Kidney epithelial cell (primary cell): ENCODE data around the gene HUWE1. TPM values are rescaled to one million over a fixed set of nuclear protein-coding genes. Genes with fewer than 3 reads are reported as not detected.

Experiments
- DNase-seq: peaks from one replicate; pipeline ENCODE4 v3.0.0-alpha.2; 2010; ENCODE audit warnings: low read depth
- H3K27me3 ChIP-seq: 2 replicates; pipeline ENCODE4 v1.6.0; 2011; ENCODE audit warnings: low read length; ENCODE audit not compliant: control insufficient read depth, insufficient read depth
- H3K36me3 ChIP-seq: 2 replicates; pipeline ENCODE4 v1.5.1; 2011; ENCODE audit warnings: low read length; ENCODE audit not compliant: control insufficient read depth, insufficient read depth
- H3K4me3 ChIP-seq: 2 replicates; pipeline ENCODE4 v1.5.1; 2011; ENCODE audit warnings: low read depth, mild to moderate bottlenecking, control low read depth, low read length
- total RNA-seq: library from RNA; depleted of rRNA; stranded (reverse); fragments of >200 nt; gene quantifications from 2 replicates; pipeline ENCODE4 v1.2.3, GENCODE V29; 2015
- TF ChIP-seq, protein P1 (sequence below): IDR thresholded peaks from 2 replicates; pipeline ENCODE4 v1.5.1; 2011; ENCODE audit warnings: mild to moderate bottlenecking, moderate library complexity, low read length, control low read depth, inconsistent platforms; ENCODE audit not compliant: insufficient read depth, poor library complexity, severe bottlenecking

HUWE1 gene
- total RNA-seq, 1 donor from 2014 or later: 121 TPM

DNA sequence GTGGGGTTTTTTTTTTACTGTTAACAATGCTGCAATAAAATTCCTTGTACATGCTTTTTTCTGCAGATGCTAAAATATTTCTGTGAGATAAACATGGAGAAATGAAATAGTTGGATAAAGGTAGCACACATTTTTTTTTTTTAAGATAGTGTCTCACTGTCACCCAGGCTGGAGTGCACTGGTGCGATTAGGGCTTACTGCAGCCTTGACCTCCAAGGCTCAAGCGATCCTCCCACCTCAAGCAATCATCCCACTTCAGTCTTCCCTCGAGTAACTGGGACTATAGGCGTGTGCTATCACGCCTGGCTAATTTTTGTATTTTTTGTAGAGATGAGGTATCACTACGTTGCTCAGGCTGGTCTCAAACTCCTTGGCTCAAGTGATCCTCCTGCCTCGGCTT is 1.8 kb upstream of the HUWE1 start:
- no peaks in the 10 kb centered on the region for H3K36me3 ChIP-seq
- TF ChIP-seq, protein P1, sequence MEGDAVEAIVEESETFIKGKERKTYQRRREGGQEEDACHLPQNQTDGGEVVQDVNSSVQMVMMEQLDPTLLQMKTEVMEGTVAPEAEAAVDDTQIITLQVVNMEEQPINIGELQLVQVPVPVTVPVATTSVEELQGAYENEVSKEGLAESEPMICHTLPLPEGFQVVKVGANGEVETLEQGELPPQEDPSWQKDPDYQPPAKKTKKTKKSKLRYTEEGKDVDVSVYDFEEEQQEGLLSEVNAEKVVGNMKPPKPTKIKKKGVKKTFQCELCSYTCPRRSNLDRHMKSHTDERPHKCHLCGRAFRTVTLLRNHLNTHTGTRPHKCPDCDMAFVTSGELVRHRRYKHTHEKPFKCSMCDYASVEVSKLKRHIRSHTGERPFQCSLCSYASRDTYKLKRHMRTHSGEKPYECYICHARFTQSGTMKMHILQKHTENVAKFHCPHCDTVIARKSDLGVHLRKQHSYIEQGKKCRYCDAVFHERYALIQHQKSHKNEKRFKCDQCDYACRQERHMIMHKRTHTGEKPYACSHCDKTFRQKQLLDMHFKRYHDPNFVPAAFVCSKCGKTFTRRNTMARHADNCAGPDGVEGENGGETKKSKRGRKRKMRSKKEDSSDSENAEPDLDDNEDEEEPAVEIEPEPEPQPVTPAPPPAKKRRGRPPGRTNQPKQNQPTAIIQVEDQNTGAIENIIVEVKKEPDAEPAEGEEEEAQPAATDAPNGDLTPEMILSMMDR: no peak
- H3K4me3 ChIP-seq: no peak overlapping the region
- H3K27me3 ChIP-seq: no peaks in the 10 kb centered on the region
- no peak for DNase-seq

DNA sequence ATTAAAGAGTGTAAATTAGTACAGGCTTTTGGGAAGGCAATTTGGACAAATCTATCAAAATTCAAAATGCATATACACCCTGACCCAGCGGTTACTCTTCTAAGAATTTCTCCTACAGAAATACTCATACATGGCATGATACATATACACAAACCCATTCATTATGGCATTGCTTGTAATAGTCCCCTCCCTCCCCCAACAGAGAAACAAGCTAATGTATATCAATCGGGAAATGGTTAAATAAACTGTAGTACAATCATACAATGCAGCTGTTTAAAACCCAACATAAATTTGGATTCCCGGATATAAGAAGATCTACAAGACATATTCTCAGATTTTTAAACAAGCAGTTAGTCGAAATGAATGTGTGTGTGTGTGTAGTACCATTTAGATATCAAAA is 808 bp downstream of the HUWE1 start:
- TF ChIP-seq, protein P1: no peak
- peak overlapping the region; percentile 67 for H3K4me3 ChIP-seq
- H3K27me3 ChIP-seq: no peaks in the 10 kb centered on the region
- DNase-seq: no peak
- H3K36me3 ChIP-seq: no peaks in the 10 kb centered on the region

DNA sequence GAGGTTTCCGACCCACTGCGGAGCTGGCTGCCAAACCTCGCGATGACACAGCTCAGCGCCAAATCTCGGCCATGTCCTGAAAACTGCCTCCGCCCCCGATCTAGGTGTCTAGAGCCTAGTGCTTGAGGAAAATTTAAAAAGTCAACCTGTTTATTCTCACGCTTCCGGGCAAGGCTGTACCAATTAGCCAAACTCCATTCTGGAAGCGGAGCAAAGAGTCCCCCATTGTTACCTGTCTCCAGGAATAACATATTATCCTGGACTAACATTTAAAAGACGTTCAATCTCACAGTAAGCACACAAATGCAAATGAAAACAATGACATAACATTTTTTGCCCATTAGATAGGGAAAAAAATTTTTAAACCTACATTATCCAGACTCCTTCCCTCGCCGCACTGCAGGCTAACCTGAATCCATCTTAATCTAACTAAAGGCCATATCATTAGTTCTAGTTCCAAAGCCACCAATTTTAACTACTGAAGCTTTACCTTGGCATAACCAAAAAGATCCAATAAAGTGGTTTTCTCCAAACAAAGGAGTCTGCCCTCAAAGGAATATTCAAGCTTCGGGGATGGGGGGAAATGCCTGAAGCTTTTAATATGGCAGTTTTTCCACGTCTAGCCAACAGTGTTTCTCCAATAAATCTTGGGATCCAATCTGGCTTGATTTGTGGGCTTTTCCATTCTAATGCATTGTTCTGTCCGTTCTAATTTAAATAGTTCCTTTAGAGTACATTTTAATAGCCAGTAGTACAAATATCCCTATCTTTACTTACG is 1.9 kb downstream of the HUWE1 start:
- H3K36me3 ChIP-seq: no peaks in the 10 kb centered on the region
- TF ChIP-seq, protein P1: no peak
- H3K4me3 ChIP-seq: peak overlapping the region; percentile 67
- no peak for DNase-seq
- no peaks in the 10 kb centered on the region for H3K27me3 ChIP-seq

DNA sequence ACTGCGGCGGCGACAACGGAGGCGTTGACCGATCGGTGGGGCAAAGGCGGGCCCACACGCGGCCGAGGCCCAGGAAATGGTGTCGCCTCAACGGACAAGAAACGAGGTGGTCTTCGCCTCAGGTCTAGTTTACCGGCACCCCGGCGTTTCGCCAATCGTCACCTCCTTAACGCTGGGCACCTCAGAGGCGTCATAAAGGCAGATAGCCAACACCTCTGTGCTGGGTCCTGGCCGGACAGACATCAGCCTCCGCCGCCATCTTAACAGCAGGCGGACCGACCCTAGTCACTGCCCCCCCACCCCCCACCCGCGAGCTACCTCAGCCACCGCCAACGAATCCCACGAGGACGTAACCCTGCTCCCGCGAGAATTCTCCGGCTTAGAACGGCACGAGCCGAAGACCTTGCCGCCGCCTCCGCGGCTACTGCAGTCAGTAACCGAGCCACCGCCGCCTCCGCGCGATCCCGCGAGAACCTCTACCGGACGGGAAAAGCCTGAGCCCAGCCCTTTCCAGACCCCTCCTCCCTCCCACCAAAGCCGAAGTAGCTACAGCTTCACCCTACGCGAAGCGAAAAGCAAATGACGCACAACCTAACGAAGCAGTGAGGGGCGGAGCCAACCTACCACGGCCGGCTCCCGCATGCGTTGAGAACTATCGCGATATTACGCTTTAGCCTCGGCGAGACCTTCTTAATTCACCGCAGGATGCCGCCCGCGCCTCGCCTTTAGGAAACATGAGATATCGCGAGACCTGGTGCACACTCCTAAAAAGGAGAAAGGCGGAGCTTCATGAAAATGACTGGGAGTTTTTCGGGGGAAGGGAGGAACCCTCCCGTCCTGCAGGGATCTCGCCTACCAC is 2.7 kb downstream of the HUWE1 start:
- no peaks in the 10 kb centered on the region for H3K27me3 ChIP-seq
- H3K36me3 ChIP-seq: no peaks in the 10 kb centered on the region
- peak overlapping the region; percentile 74 for H3K4me3 ChIP-seq
- TF ChIP-seq, protein P1: no peak
- peak; percentile 88 for DNase-seq

DNA sequence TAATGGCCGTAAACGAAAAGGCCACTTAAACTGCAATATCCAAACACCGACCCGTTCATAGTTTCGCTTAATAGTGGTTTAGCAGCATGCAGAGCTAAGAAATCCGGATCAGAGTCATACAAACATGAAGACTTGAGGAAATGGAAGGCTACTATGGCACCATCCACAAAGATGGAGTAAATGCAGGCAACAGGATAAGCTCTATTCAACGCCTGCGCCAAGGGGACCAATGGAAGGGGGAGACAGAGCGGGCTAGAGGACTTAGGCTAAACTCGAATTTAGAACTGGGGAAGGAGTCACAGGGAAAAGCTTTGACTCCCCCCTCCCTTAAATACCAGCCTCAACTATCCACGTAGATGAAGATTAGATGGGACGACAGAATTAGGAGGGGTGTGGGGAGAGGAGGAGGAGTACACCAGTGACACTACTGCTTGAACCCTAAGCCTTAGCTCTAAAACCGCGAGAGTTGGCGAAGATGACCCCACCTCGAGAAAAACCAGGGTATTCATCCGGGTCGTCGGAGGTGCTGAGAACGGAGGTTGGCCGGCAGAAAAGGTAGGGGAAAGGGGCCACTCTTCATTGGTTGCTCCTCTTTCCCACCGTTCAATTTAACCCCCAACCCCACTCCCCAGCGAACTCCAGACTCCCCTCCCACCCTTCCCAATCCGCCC is 3.5 kb downstream of the HUWE1 start:
- Histone ChIP-seq H3K27me3 (no peaks in the 10 kb centered on the region), H3K36me3 (no peaks in the 10 kb centered on the region), H3K4me3 (peak overlapping the region; percentile 74)
- DNase-seq: no peak
- TF ChIP-seq, protein P1: no peak
